ENCODE data around the gene CUX1. TPM values are rescaled to one million over a fixed set of nuclear protein-coding genes. Genes with fewer than 3 reads are reported as not detected.
A peak's percentile ranks its signal among the peaks of the same experiment; 100 is the strongest.

CUX1 gene
- polyA plus RNA-seq, 1 experiment = 29.7 TPM

DNA sequence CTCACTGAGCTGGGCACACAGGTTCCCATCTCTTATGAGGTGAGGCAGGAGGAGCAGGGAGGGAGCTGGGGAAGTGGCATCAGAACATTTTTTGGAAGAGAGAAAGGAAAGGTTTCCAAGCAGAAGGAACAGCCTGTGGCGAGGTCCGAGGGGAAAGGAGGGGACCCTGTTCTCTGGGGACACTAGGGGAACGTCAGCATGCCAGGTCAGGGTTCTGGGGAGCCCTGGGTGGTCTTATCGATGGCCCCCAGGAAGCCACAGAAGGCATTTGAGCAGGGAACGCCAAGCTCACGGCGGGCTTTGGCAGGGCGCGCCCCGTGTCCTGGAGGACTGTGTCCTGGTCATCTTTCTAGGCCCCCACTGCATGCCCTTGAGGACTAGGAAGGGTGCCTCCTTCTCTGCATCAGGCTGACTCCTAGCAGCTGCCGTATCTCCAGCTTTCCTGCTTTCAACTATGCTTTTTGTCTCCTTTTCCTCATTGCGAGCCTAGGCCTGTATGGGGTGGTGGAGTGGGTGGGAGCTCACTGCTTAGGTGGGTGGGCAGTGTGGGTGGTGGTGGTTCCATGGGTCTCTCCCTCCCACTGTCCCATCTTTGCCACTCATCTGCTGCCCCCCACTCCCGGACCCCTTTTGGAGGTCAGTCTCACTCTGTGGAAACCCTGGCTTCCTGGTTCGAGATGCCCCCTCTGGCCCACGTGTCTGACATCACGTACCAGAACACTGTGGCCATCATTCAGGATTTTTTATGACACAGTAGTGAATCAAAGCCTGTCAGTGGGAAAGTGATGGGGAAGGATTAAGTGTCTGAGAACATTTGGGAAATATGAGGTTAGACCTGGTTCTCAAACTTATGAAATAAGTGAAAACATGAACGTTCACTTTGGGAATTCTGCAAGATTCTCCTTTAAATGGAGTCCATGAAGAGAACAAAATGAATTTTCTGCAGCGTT, 89.1 kb downstream of the CUX1 start:
- ChIA-PET POLR2A (no interaction called here), CTCF (interaction anchor here (1.0 kb wide), 1 partner anchor 304 kb away, joined by 3 read pairs; no protein-coding TSS in a partner anchor)
- Histone ChIP-seq H3K27me3 (ENCODE audit: control insufficient read depth, insufficient read depth, low read length) (no peaks in the 10 kb centered on the region), H3K9me3 (ENCODE audit: control insufficient read depth, insufficient read depth, low read length) (peaks cover 5% of the 10 kb centered on the region; the same call in 1 of the 2 replicates), H3K4me3 (ENCODE audit: low read depth, low read length) (no peak overlapping the region), H3K27ac (ENCODE audit: low read depth, low read length) (no peak overlapping the region)
- TF ChIP-seq, protein P1, sequence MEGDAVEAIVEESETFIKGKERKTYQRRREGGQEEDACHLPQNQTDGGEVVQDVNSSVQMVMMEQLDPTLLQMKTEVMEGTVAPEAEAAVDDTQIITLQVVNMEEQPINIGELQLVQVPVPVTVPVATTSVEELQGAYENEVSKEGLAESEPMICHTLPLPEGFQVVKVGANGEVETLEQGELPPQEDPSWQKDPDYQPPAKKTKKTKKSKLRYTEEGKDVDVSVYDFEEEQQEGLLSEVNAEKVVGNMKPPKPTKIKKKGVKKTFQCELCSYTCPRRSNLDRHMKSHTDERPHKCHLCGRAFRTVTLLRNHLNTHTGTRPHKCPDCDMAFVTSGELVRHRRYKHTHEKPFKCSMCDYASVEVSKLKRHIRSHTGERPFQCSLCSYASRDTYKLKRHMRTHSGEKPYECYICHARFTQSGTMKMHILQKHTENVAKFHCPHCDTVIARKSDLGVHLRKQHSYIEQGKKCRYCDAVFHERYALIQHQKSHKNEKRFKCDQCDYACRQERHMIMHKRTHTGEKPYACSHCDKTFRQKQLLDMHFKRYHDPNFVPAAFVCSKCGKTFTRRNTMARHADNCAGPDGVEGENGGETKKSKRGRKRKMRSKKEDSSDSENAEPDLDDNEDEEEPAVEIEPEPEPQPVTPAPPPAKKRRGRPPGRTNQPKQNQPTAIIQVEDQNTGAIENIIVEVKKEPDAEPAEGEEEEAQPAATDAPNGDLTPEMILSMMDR (IDR thresholded peaks at IDR 0.05; ENCODE audit: low read depth, low read length) = no peak
- DNase-seq (ENCODE audit: low read depth, low spot score) = no peak

GRCh38 chr7:101910991-101911799, 93.8 kb downstream of the CUX1 start:
- TF ChIP-seq, protein P1 (IDR thresholded peaks at IDR 0.05; ENCODE audit: low read depth, low read length) = no peak
- H3K27ac ChIP-seq (ENCODE audit: low read depth, low read length) = peak overlapping the region; percentile 65
- no peak overlapping the region for H3K4me3 ChIP-seq (ENCODE audit: low read depth, low read length)
- H3K27me3 ChIP-seq (ENCODE audit: control insufficient read depth, insufficient read depth, low read length) = no peaks in the 10 kb centered on the region
- peaks cover 5% of the 10 kb centered on the region; the same call in 1 of the 2 replicates for H3K9me3 ChIP-seq (ENCODE audit: control insufficient read depth, insufficient read depth, low read length)
- POLR2A ChIA-PET = interaction anchor here (0.5 to 1.2 kb wide), 2 partner anchors 24 to 134 kb away, joined by 3 to 4 read pairs; no protein-coding TSS in a partner anchor
- CTCF ChIA-PET = interaction anchor here (0.7 kb wide), 1 partner anchor 43 kb away, joined by 6 read pairs; no protein-coding TSS in a partner anchor
- no peak for DNase-seq (ENCODE audit: low read depth, low spot score)

DNA sequence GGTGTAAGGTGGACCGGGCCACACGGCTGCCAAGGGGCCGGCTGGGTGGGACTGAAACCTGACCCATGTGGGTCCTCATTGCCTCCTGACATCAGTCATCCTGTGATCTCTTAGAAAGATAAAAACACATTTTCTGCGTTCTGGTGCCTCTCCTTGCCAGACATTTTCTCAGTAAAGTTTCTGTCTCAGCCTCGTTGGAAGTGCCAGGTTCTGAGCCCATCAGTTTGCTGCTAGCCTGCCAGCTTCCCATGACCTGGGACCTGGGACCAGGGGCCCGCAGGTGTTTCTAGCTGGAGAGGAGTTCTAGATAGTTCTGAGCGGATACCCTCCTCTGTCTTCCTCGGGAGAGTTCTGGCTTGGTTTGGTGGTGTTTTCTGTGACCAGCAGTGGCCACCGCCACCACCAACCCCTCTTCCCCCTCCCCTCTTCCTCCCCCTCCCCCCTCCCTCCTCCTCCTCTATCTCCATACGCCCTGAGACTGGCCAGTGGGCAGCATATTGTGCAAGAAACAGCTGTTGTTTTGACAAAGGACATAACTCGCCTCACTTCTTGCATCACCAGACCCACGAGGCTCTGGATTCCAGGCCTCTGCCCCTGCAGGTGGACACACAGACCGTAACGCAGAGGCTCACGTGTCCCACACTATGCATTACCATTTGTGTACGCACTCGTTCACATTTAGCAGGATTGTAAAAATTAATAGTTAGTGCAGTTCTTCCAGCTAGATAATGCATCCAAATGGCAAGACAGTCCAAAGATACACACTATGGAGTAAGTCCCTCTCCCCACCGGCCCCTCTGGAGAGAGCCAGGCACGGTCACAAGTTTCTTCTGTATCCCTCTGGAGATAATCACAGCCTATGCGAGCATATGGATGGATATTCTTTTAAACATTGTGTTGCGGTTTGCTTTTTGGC, 94.6 kb downstream of the CUX1 start:
- Histone ChIP-seq H3K27me3 (ENCODE audit: control insufficient read depth, insufficient read depth, low read length) (no peaks in the 10 kb centered on the region), H3K4me3 (ENCODE audit: low read depth, low read length) (no peak overlapping the region), H3K27ac (ENCODE audit: low read depth, low read length) (peak overlapping the region; percentile 81), H3K9me3 (ENCODE audit: control insufficient read depth, insufficient read depth, low read length) (peaks cover 5% of the 10 kb centered on the region; the same call in 1 of the 2 replicates)
- POLR2A ChIA-PET = interaction anchor here (0.6 to 1.0 kb wide), 2 partner anchors 29 to 77 kb away, joined by 3 to 4 read pairs; no protein-coding TSS in a partner anchor
- TF ChIP-seq, protein P1 (IDR thresholded peaks at IDR 0.05; ENCODE audit: low read depth, low read length) = no peak
- CTCF ChIA-PET = interaction anchor here (0.8 kb wide), 1 partner anchor 12 kb away, joined by 3 read pairs; no protein-coding TSS in a partner anchor
- peak; percentile 72 for DNase-seq (ENCODE audit: low read depth, low spot score)

DNA sequence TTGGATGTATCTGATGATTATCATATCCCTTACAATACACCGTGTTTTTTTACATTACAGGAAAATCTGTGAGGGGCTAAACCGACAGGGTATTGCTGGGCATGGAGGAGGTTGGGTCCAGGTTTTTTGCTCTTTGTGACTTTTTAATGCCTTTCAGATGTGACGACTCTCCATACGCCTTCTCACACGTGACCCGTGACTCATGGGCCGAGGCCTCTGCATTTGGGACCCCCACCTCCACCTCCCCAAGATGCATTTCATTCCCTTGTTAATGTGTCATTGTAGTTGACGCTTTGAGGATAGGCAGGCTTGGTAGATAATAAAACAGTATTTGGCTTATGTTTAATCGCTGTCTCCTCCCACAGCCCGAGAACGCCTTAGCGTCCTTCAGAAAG, 95.3 kb downstream of the CUX1 start:
- Histone ChIP-seq H3K4me3 (ENCODE audit: low read depth, low read length) (no peak overlapping the region), H3K9me3 (ENCODE audit: control insufficient read depth, insufficient read depth, low read length) (peaks cover 5% of the 10 kb centered on the region; the same call in 1 of the 2 replicates), H3K27ac (ENCODE audit: low read depth, low read length) (peak overlapping the region; percentile 81), H3K27me3 (ENCODE audit: control insufficient read depth, insufficient read depth, low read length) (no peaks in the 10 kb centered on the region)
- TF ChIP-seq, protein P1 (IDR thresholded peaks at IDR 0.05; ENCODE audit: low read depth, low read length) = no peak
- no peak for DNase-seq (ENCODE audit: low read depth, low spot score)
- POLR2A ChIA-PET = interaction anchor here (0.6 to 1.0 kb wide), 2 partner anchors 30 to 76 kb away, joined by 3 to 4 read pairs; no protein-coding TSS in a partner anchor
- CTCF ChIA-PET = no interaction called here

All from AG04450 (cell line).